Body of pancreas (tissue), 4 donors: ENCODE results near the gene KCNH8.

Source experiments
- CTCF ChIP-seq, 7 experiments: fragments of 450-650 bp in 4 of 7; fragments of 200-600 bp in 3 of 7; sonication (generic) in 3 of 7; IDR thresholded peaks; one replicate each; pipeline ENCODE4 v1.5.1; 2016 to 2019; ENCODE audit warnings: antibody characterized with exemption in 7 of 7
- POLR2A ChIP-seq, 3 donors: fragments of 450-650 bp; IDR thresholded peaks; one replicate each; pipeline ENCODE4 v1.6.1; 2016; ENCODE audit warnings: antibody characterized with exemption in 3 of 3, mild to moderate bottlenecking in 2 of 3

DNA sequence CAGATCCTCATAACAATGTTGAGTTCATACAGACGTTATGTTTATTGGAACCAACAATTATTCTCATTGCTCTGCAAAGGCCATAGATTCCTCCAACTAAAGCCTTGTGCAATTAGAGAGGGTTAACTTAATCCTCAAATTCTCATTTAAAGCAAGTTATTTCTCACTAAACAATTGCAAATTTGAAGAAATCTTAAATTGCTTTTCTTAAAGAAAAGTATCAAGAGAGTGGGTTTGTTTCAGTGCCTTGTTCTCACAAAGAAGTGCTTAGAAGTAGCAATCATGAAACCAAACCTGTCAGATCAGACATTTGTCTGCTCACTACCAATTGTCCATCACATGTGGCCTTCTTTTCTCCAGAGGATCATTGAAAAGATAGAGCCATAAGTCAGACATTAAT is 124.8 kb downstream of the KCNH8 start:
- no peak for TF ChIP-seq CTCF (IDR thresholded peaks at IDR 0.05)
- TF ChIP-seq POLR2A (IDR thresholded peaks at IDR 0.05), result no peak
